Glutamatergic neuron (in vitro differentiated cells): ENCODE data around the gene LY6G5B. TPM values are rescaled to one million over a fixed set of nuclear protein-coding genes. Genes with fewer than 3 reads are reported as not detected.
A peak's percentile ranks its signal among the peaks of the same experiment; 100 is the strongest.

Experiments
- DNase-seq: peaks from one replicate; pipeline ENCODE4 v3.0.0; 2022
- H3K27ac Mint-ChIP-seq: one replicate; pipeline ENCODE4 v1.8.0; 2020; ENCODE audit warnings: mild to moderate bottlenecking, mixed read lengths, inconsistent platforms; ENCODE audit not compliant: unreplicated experiment
- H3K27me3 Mint-ChIP-seq: one replicate; pipeline ENCODE4 v1.8.0; 2020; ENCODE audit warnings: mild to moderate bottlenecking, moderate library complexity, mixed read lengths, inconsistent platforms; ENCODE audit not compliant: unreplicated experiment
- H3K36me3 Mint-ChIP-seq: one replicate; pipeline ENCODE4 v1.8.0; 2020; ENCODE audit warnings: mild to moderate bottlenecking, mixed read lengths, inconsistent platforms; ENCODE audit not compliant: unreplicated experiment
- H3K4me1 Mint-ChIP-seq: one replicate; pipeline ENCODE4 v1.8.0; 2020; ENCODE audit warnings: mild to moderate bottlenecking, low read depth, mixed read lengths, inconsistent platforms; ENCODE audit not compliant: unreplicated experiment
- H3K4me3 Mint-ChIP-seq: one replicate; pipeline ENCODE4 v1.8.0; 2020; ENCODE audit warnings: mild to moderate bottlenecking, mixed read lengths, inconsistent platforms; ENCODE audit not compliant: unreplicated experiment
- H3K9me3 Mint-ChIP-seq: one replicate; pipeline ENCODE4 v1.8.0; 2020; ENCODE audit warnings: mild to moderate bottlenecking, moderate library complexity, mixed read lengths, inconsistent platforms; ENCODE audit not compliant: unreplicated experiment
- CTCF ChIP-seq: fragments of 200-600 bp; sonication (generic); IDR thresholded peaks from one replicate; pipeline ENCODE4 v1.5.0; 2021; ENCODE audit not compliant: partially characterized antibody, unreplicated experiment
- total RNA-seq: library from RNA; stranded (reverse); fragmentation: NEBNext Ultra II Directional; extraction: Animal tissue kit (Norgen Biotek cat#: 25700); gene quantifications from one replicate; pipeline ENCODE4 v1.2.1, GENCODE V29; 2021; ENCODE audit not compliant: unreplicated experiment

Gene LY6G5B
- total RNA-seq, 1 donor from 2014 or later, result 43.1 TPM

GRCh38 chr6:31630177-31630934 lies 39.4 kb upstream of the LY6G5B start:
- peak overlapping the region; percentile 42 for H3K4me3 Mint-ChIP-seq
- H3K4me1 Mint-ChIP-seq, result peaks cover 2% of the 10 kb centered on the region
- no peak for TF ChIP-seq CTCF
- peaks cover 16% of the 10 kb centered on the region for H3K27me3 Mint-ChIP-seq
- H3K9me3 Mint-ChIP-seq, result peaks cover 6% of the 10 kb centered on the region
- no peak for DNase-seq
- H3K36me3 Mint-ChIP-seq, result peaks cover 10% of the 10 kb centered on the region
- H3K27ac Mint-ChIP-seq, result peak overlapping the region; percentile 38

DNA sequence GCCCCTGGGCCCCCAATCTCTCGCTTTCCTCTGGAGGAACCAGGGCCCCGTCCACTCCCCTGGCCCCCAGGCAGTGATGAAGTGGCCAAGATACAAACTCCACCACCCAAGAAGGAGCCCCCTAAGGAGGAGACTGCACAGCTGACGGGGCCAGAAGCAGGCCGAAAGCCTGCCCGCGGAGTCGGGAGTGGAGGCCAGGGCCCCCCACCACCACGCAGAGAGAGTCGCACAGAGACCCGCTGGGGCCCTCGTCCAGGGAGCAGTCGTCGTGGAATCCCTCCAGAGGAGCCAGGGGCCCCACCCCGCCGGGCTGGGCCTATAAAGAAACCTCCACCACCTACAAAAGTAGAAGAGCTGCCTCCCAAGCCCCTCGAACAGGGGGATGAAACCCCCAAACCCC lies 38.6 kb upstream of the LY6G5B start:
- Mint-ChIP-seq H3K36me3 (peaks cover 10% of the 10 kb centered on the region), H3K27ac (no peak overlapping the region), H3K27me3 (peaks cover 19% of the 10 kb centered on the region), H3K4me3 (no peak overlapping the region), H3K9me3 (peaks cover 6% of the 10 kb centered on the region), H3K4me1 (peaks cover 2% of the 10 kb centered on the region)
- TF ChIP-seq CTCF, result no peak
- DNase-seq, result no peak

DNA sequence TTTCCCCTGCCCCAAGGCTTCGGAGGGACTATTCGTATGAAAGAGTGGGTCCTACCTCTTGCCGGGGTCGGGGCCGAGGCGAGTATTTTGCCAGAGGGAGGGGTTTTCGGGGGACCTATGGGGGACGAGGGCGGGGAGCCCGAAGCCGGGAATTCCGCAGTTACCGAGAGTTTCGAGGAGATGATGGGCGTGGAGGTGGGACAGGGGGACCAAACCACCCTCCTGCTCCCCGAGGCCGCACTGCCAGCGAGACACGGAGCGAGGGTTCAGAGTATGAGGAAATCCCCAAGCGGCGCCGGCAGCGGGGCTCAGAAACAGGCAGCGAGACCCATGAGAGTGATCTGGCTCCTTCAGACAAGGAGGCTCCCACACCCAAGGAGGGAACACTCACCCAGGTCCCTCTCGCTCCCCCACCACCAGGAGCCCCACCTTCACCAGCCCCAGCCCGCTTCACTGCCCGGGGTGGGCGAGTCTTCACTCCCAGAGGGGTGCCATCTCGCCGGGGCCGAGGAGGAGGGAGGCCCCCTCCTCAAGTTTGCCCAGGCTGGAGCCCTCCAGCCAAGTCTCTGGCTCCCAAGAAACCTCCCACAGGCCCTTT lies 38.0 kb upstream of the LY6G5B start:
- H3K36me3 Mint-ChIP-seq, result peaks cover 10% of the 10 kb centered on the region
- peaks cover 17% of the 10 kb centered on the region for H3K27me3 Mint-ChIP-seq
- H3K9me3 Mint-ChIP-seq, result peaks cover 7% of the 10 kb centered on the region
- no peak overlapping the region for H3K27ac Mint-ChIP-seq
- no peak overlapping the region for H3K4me3 Mint-ChIP-seq
- no peaks in the 10 kb centered on the region for H3K4me1 Mint-ChIP-seq
- TF ChIP-seq CTCF, result no peak
- no peak for DNase-seq

DNA sequence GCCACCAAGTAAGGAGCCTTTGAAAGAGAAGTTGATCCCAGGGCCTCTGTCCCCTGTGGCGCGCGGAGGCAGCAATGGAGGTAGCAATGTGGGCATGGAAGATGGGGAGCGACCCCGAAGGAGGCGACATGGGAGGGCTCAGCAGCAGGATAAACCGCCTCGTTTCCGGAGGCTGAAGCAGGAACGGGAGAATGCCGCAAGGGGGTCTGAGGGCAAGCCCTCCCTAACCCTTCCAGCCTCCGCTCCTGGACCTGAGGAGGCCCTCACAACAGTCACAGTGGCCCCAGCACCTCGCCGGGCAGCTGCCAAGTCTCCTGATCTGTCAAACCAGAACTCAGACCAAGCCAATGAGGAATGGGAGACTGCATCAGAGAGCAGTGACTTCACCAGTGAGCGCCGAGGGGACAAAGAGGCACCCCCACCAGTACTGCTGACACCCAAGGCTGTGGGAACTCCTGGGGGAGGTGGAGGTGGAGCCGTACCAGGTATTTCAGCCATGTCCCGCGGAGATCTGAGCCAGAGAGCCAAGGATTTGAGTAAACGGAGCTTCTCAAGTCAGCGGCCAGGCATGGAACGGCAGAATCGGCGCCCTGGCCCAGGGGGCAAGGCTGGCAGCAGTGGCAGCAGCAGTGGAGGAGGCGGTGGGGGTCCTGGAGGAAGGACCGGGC lies 37.4 kb upstream of the LY6G5B start:
- H3K27me3 Mint-ChIP-seq, result peaks cover 20% of the 10 kb centered on the region
- H3K36me3 Mint-ChIP-seq, result peaks cover 10% of the 10 kb centered on the region
- H3K9me3 Mint-ChIP-seq, result peaks cover 6% of the 10 kb centered on the region
- no peak overlapping the region for H3K27ac Mint-ChIP-seq
- DNase-seq, result no peak
- no peak for TF ChIP-seq CTCF
- H3K4me3 Mint-ChIP-seq, result no peak overlapping the region
- H3K4me1 Mint-ChIP-seq, result no peaks in the 10 kb centered on the region

DNA sequence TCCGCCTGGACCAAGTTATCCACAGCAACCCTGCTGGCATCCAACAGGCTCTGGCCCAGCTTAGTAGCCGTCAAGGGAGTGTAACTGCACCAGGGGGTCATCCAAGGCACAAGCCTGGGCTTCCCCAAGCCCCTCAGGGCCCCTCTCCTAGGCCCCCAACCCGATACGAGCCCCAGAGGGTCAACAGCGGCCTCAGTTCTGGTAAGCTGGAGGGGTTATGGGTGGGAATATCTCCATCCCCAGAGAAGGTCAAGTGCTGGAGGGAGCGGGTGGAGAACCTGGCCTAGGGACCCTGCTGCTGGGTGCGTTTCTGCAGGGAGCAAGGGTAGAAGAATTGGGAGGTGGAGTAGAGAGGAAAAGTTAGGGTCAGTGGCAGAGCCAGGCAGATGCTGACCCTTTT lies 36.3 kb upstream of the LY6G5B start:
- peaks cover 3% of the 10 kb centered on the region for H3K9me3 Mint-ChIP-seq
- DNase-seq, result no peak
- peaks cover 6% of the 10 kb centered on the region for H3K36me3 Mint-ChIP-seq
- H3K27ac Mint-ChIP-seq, result no peak overlapping the region
- no peak for TF ChIP-seq CTCF
- H3K4me3 Mint-ChIP-seq, result no peak overlapping the region
- no peaks in the 10 kb centered on the region for H3K4me1 Mint-ChIP-seq
- H3K27me3 Mint-ChIP-seq, result peaks cover 20% of the 10 kb centered on the region
